Sigmoid colon (tissue), 7 donors: ENCODE measurements around the gene SPINT1. TPM values are rescaled to one million over a fixed set of nuclear protein-coding genes. Genes with fewer than 3 reads are reported as not detected.

ENCODE experiments used
- DNase-seq: peaks from one replicate; pipeline ENCODE4 v3.0.0-alpha.2; 2019
- H3K27ac ChIP-seq, 4 donors: fragments of 200-600 bp; sonication (generic); one replicate each; pipeline ENCODE4 v1.5.1; 2016 to 2019; ENCODE audit warnings: mild to moderate bottlenecking in 1 of 4
- H3K27me3 ChIP-seq, 3 donors: fragments of 200-600 bp; sonication (generic); one replicate each; pipeline ENCODE4 v1.5.1; 2019; ENCODE audit warnings: mild to moderate bottlenecking in 1 of 3
- H3K36me3 ChIP-seq, 4 donors: fragments of 200-600 bp; sonication (generic); one replicate each; pipeline ENCODE4 v1.5.1; 2016 to 2019
- H3K4me1 ChIP-seq, 4 donors: fragments of 200-600 bp; sonication (generic); one replicate each; pipeline ENCODE4 v1.5.1; 2017 to 2019
- H3K4me3 ChIP-seq, 4 donors: fragments of 200-600 bp; sonication (generic); one replicate each; pipeline ENCODE4 v1.5.1; 2017 to 2019; ENCODE audit warnings: mild to moderate bottlenecking in 2 of 4, moderate library complexity in 1 of 4
- H3K9me3 ChIP-seq, 4 donors: fragments of 200-600 bp in 3 of 4; sonication (generic) in 3 of 4; one replicate each; pipeline versions ENCODE4 v1.5.1 to v1.6.1; 2013 to 2019
- EP300 ChIP-seq, 4 donors: sonication (generic); formaldehyde crosslinking; IDR thresholded peaks; one replicate each; pipeline ENCODE4 v1.6.1; 2017; ENCODE audit warnings: antibody characterized with exemption in 4 of 4
- POLR2A ChIP-seq, 2 donors: fragments of 450-650 bp; IDR thresholded peaks; one replicate each; pipeline ENCODE4 v1.6.1; 2016; ENCODE audit warnings: antibody characterized with exemption in 2 of 2, mild to moderate bottlenecking in 2 of 2, moderate library complexity in 2 of 2
- POLR2AphosphoS5 ChIP-seq, 4 donors: sonication (generic); formaldehyde crosslinking; IDR thresholded peaks; one replicate each; pipeline ENCODE4 v1.6.1; 2017; ENCODE audit warnings: antibody characterized with exemption in 4 of 4
- WGBS, 2 donors: extraction: QIAGEN DNeasy Blood & Tissue Kit; methylation state at CpG; one replicate each; pipeline ENCODE4 v1.1.7; 2013; 5-methylcytosine and 5-hydroxymethylcytosine counted together
- intact Hi-C: fragments of 100-400 bp; cut with DNase I; formaldehyde crosslinking; loops from one replicate; pipeline ENCODE4 v1.15.1; 2023
- polyA plus RNA-seq, 3 donors: library from polyadenylated mRNA; stranded (reverse); fragments of 200-250 nt; gene quantifications; one replicate each; pipeline ENCODE4 v1.2.3, GENCODE V29; 2013
- total RNA-seq, 4 donors: library from RNA; depleted of rRNA; stranded (reverse); fragments of >200 nt; gene quantifications; one replicate each; pipeline ENCODE4 v1.1.0, GENCODE V29; 2016
- TF ChIP-seq, protein P1 (sequence below), 4 experiments: fragments of 450-650 bp in 3 of 4; fragments of 200-600 bp in 1 of 4; IDR thresholded peaks; one replicate each; pipeline ENCODE4 v1.5.1; 2016 to 2019; ENCODE audit warnings: antibody characterized with exemption in 4 of 4, mild to moderate bottlenecking in 3 of 4, moderate library complexity in 2 of 4
- donor health status: healthy with polysubstance abuse.
- donor health status: Bipolar disorder and iron deficiency.
- donor health status: healthy.

SPINT1 gene
- total and polyA plus RNA-seq, 7 donors = 1.1 to 146 (median 3.8) TPM

DNA sequence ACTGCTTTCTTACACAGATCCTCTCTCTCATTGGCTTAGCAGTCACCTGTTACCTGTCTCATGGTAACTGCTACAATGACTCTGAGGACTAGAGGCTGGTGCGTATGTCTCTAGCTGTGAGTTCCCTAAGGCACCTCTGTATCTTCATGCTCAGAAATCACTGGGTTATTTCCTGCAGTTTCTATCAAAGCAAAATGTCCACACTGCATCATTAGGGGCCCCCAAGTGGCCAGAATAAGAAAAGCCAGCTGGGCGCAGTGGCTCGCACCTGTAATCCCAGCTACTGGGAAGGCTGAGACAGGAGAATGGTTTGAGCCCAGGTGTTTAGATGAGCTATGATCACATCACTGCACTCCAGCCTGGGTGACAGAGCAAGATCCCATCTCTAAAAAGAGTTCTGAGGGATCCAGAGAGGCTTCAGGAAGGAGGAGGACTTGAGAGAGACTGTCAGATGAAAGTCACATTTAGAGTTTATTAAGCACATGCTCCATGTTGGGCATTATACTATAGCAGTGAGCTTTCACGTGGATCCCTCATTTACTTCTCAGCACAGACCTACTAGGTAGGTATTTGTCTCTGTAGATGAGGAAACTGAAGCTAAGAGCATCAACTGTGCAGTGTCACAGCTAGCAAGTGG is 48.1 kb downstream of the SPINT1 start:
- Histone ChIP-seq H3K4me1 (peaks cover 0 to 20% (median 20%) of the 10 kb centered on the region in 4 donors), H3K27ac (no peak overlapping the region), H3K27me3 (no peaks in the 10 kb centered on the region), H3K9me3 (no peaks in the 10 kb centered on the region), H3K4me3 (no peak overlapping the region), H3K36me3 (peaks cover 0 to 12% (median 3%) of the 10 kb centered on the region in 4 donors)
- TF ChIP-seq EP300 (IDR thresholded peaks at IDR 0.05) = no peak
- TF ChIP-seq, protein P1, sequence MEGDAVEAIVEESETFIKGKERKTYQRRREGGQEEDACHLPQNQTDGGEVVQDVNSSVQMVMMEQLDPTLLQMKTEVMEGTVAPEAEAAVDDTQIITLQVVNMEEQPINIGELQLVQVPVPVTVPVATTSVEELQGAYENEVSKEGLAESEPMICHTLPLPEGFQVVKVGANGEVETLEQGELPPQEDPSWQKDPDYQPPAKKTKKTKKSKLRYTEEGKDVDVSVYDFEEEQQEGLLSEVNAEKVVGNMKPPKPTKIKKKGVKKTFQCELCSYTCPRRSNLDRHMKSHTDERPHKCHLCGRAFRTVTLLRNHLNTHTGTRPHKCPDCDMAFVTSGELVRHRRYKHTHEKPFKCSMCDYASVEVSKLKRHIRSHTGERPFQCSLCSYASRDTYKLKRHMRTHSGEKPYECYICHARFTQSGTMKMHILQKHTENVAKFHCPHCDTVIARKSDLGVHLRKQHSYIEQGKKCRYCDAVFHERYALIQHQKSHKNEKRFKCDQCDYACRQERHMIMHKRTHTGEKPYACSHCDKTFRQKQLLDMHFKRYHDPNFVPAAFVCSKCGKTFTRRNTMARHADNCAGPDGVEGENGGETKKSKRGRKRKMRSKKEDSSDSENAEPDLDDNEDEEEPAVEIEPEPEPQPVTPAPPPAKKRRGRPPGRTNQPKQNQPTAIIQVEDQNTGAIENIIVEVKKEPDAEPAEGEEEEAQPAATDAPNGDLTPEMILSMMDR (IDR thresholded peaks at IDR 0.05) = peak in 3 of 4 experiments; percentile 32 to 42 (median 41)
- WGBS, 2 donors = 4 to 21% methylated on average over 4 of the region's 4 CpGs
- no peak for DNase-seq
- intact Hi-C loops = loop anchor here (5.0 to 10.0 kb wide), 4 partner anchors 137 to 377 kb away; partner anchors contain the start of genes KNL1 and RMDN3

DNA sequence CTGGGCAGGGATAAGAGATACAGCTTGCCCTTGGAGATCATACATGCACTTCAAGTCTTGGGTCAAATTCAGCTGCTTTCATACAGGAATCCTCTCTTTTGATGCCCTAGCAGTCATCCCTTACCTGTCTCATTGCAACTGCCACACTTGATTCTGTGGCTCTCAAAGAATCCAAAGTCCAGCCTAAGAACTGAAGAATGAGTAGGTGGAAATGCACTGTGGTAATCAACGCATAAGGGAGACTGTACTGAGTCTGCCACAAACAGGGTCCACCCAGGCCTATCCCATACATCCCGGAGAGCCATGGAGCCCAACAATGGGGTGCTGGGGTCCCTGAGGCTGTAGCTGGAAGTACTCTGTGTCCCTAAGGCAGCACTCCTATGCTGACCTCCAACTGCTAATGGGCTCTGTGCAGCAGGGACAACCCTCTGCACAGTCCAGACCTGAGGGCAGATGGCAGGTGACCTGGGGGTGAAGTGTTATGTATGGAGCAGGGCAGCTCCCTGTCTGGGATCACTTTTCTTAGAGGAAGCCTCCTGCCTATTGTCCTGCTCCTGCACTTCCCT is 48.7 kb downstream of the SPINT1 start:
- Histone ChIP-seq H3K4me1 (peaks cover 0 to 20% (median 20%) of the 10 kb centered on the region in 4 donors), H3K27me3 (no peaks in the 10 kb centered on the region), H3K27ac (no peak overlapping the region), H3K9me3 (no peaks in the 10 kb centered on the region), H3K4me3 (no peak overlapping the region), H3K36me3 (peaks cover 0 to 18% (median 3%) of the 10 kb centered on the region in 4 donors)
- DNase-seq = no peak
- TF ChIP-seq EP300 (IDR thresholded peaks at IDR 0.05) = no peak
- TF ChIP-seq, protein P1 (IDR thresholded peaks at IDR 0.05) = no peak
- no peak for TF ChIP-seq POLR2A (IDR thresholded peaks at IDR 0.05)
- no peak for TF ChIP-seq POLR2AphosphoS5 (IDR thresholded peaks at IDR 0.05)
- intact Hi-C loops = loop anchor here (5.0 to 10.0 kb wide), 4 partner anchors 138 to 378 kb away; partner anchors contain the start of genes KNL1 and RMDN3
- WGBS, 2 donors = 29 to 71% methylated on average over 2 of the region's 2 CpGs

DNA sequence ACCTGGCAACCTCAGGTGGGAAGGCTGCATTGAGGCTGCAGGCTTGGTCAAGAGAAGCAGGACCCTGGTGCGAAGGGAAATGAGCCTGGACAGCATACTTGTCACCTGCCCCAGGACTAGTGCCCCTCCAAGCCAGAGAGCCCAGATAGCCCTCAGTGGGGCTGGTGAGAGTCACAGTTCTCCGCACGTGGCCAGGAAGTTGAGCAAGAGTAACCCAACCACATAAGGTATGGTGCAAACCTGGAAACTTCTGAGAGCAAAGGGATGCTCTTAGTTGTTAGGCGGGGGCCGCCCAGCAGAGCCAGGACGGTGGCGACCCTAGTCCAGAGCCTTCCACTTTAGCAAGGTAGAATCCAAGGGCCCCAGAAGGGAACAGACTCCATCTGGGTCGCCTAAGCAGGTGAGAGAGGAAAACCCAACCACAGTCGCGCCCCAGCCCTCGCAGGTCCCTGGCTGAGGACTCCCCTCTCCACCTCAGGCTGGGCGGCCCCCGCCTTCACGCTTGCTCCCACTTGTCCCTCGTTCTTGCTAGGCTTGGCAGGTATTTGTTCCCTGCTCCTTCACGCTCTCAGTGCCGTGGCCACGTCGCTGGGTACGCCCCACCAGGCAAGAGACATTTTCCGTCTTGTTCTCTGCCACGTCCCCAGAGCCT is 49.3 kb downstream of the SPINT1 start:
- peak overlapping the region; percentile 87 to 96 (median 92) for H3K27ac ChIP-seq
- 86 to 89% methylated on average over 22 of the region's 22 CpGs for WGBS, 2 donors
- peak overlapping the region in 3 of 4 donors; percentile 81 to 84 (median 83) for H3K4me3 ChIP-seq
- H3K9me3 ChIP-seq = no peaks in the 10 kb centered on the region
- DNase-seq = no peak
- H3K4me1 ChIP-seq = peaks cover 0 to 20% (median 20%) of the 10 kb centered on the region in 4 donors
- H3K27me3 ChIP-seq = no peaks in the 10 kb centered on the region
- intact Hi-C loops = loop anchor here (5.0 to 10.0 kb wide), 4 partner anchors 138 to 378 kb away; partner anchors contain the start of genes KNL1 and RMDN3
- TF ChIP-seq EP300 (IDR thresholded peaks at IDR 0.05) (no peak), POLR2AphosphoS5 (IDR thresholded peaks at IDR 0.05) (no peak), POLR2A (IDR thresholded peaks at IDR 0.05) (no peak)
- TF ChIP-seq, protein P1 (IDR thresholded peaks at IDR 0.05) = no peak
- H3K36me3 ChIP-seq = peaks cover 0 to 23% (median 3%) of the 10 kb centered on the region in 4 donors

- Histone ChIP-seq H3K36me3 (peaks cover 4 to 31% (median 11%) of the 10 kb centered on the region in 4 donors), H3K4me3 (peak within 1 kb of the TSS; percentile 56 to 84 (median 82)), H3K27me3 (no peaks in the 10 kb centered on the region), H3K4me1 (peaks cover 0 to 20% (median 20%) of the 10 kb centered on the region in 4 donors), H3K9me3 (no peaks in the 10 kb centered on the region), H3K27ac (peak within 1 kb of the TSS; percentile 87 to 96 (median 92))
- peak; percentile 99 for DNase-seq
- 6% methylated on average over 55 of the region's 55 CpGs for WGBS, 2 donors
- intact Hi-C loops = loop anchor here (1.0 to 10.0 kb wide), 6 partner anchors 37 to 379 kb away; partner anchors contain the start of genes DNAJC17, KNL1, RMDN3 and ZFYVE19
- TF ChIP-seq EP300 (IDR thresholded peaks at IDR 0.05) (peak in 2 of 4 donors; percentile 28 to 93), POLR2AphosphoS5 (IDR thresholded peaks at IDR 0.05) (peak; percentile 88 to 95 (median 90)), POLR2A (IDR thresholded peaks at IDR 0.05) (peak; percentile 74 to 85)
- TF ChIP-seq, protein P1 (IDR thresholded peaks at IDR 0.05) = peak; percentile 94 to 99 (median 96)
Measured at GRCh38 chr15:40893733-40894680, 50.2 kb downstream of the SPINT1 start, which contains the start of gene VPS18. VPS18 (plus strand) TSS chr15:40894450; CDS start chr15:40894769, 319 bp downstream.
